Erythroblast (primary cell): ENCODE results near the gene PPP6R2.

Source experiments
- GATA1 ChIP-seq: IDR thresholded peaks from 2 replicates; pipeline ENCODE4 v1.6.1; 2011; ENCODE audit warnings: low read depth, mild to moderate bottlenecking, control low read depth, low read length, moderate library complexity
- POLR2A ChIP-seq: IDR thresholded peaks from 2 replicates; pipeline ENCODE4 v1.6.1; 2011; ENCODE audit warnings: mild to moderate bottlenecking, low read length

DNA sequence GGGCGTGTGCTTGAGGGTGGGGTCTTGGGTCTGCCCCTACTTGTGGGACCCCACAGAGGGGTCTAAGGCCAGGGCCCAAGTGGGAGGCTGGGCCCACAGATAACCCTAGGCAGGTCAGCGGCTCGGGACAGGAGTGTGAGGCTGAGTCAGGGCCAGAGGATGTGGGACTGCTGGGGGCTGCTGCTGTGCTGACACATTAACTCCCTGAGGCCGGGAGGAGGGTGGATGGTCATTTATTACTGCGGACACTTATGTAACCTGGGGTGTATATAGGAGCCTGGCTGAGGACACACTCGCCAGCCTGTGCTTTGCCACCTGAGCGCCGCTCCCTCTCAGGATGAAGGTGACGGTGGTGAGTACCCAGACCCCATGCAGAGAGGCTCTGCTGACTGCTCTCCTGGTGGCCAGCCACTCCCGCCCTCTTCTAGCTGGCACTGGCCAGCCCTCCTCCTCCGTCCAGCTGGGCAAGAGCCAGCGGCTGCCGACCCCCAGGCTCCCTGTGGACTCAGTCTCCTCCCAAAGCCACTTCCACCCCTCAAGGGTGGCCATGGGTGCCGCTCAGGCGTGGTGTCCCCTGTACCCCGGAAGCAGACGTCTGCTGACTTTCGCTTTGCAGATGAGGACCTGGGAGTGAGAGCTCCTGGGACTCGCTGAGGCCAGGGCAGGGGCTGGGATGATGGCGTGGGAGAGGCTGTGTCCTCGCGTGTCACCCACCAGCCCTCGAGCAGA is 143.6 kb downstream of the PPP6R2 start, which contains the start of gene MIOX:
- TF ChIP-seq POLR2A (no peak), GATA1 (no peak)
